Measurements from ENCODE around the gene PPARG.

GRCh38 chr3:12299026-12299425, 10.2 kb downstream of the PPARG start:
- no peak for TF ChIP-seq CTCF (IDR thresholded peaks at IDR 0.05; ENCODE audit: low read depth, low read length)
- TF ChIP-seq MYC (IDR thresholded peaks at IDR 0.05; ENCODE audit: low read depth, low read length) = no peak
- TF ChIP-seq, protein P1, sequence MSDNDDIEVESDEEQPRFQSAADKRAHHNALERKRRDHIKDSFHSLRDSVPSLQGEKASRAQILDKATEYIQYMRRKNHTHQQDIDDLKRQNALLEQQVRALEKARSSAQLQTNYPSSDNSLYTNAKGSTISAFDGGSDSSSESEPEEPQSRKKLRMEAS (IDR thresholded peaks at IDR 0.05; ENCODE audit: low read depth, low read length) = no peak
